Measurements from ENCODE around the gene LRWD1. TPM values are rescaled to one million over a fixed set of nuclear protein-coding genes. Genes with fewer than 3 reads are reported as not detected.
"Not testable (repeated sequence)": the region's sequence is repeated elsewhere in the genome, so short reads cannot be mapped to it uniquely, and the experiment has no call there.

LRWD1 gene
- total and polyA plus RNA-seq, 12 donors: 7.3 to 48.9 (median 24.4) TPM

DNA sequence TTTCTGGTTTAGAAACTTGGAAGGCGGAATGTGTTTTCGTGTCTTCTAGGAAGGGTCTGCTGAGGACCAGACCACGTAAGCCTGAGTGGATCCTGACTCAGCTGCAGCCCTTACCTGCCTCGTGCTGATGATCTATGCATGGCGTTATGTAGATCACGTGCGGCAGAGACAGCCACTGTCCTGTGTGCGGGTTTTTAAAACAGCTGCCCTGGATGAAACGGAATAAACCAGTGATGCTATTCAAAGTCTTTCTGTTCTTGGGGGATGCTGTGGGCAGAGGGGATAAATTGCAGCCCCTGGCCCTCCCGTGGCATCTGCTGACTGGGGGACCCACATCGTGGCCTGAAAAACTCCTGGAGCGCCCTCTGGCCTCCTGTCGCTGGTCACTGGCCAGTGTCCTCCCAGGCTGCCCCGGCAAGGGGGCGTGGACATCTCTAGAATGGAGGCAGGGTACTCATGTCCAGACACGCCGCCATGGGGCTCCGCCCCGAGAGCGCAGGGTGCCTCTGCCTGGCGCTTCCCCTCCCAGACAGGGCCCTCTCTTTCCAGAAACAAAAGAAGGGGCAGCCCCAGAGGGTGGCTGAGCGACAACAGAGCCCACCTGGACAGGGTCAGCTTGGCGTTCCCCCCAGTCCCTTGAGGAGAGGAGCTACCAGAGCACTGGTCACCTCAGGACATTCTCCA, 13.3 kb upstream of the LRWD1 start:
- H3K4me3 ChIP-seq: no peak overlapping the region
- no peaks in the 10 kb centered on the region for H3K27me3 ChIP-seq
- peaks cover 0 to 3% of the 10 kb centered on the region in 2 donors for H3K4me1 ChIP-seq (replicated peaks in 1 of 2)
- no peak for DNase-seq
- no peak overlapping the region for H3K27ac ChIP-seq
- H3K36me3 ChIP-seq (replicated peaks in 1 of 2): peaks cover 0 to 21% of the 10 kb centered on the region in 2 donors
- H3K9me3 ChIP-seq (replicated peaks in 1 of 3): no peaks in the 10 kb centered on the region
- WGBS, 4 donors: 43 to 77% (median 51%) methylated on average over 15 to 23 of the region's 23 CpGs
- no peak for TF ChIP-seq POLR2A (IDR thresholded peaks at IDR 0.05)
- TF ChIP-seq, protein P1, sequence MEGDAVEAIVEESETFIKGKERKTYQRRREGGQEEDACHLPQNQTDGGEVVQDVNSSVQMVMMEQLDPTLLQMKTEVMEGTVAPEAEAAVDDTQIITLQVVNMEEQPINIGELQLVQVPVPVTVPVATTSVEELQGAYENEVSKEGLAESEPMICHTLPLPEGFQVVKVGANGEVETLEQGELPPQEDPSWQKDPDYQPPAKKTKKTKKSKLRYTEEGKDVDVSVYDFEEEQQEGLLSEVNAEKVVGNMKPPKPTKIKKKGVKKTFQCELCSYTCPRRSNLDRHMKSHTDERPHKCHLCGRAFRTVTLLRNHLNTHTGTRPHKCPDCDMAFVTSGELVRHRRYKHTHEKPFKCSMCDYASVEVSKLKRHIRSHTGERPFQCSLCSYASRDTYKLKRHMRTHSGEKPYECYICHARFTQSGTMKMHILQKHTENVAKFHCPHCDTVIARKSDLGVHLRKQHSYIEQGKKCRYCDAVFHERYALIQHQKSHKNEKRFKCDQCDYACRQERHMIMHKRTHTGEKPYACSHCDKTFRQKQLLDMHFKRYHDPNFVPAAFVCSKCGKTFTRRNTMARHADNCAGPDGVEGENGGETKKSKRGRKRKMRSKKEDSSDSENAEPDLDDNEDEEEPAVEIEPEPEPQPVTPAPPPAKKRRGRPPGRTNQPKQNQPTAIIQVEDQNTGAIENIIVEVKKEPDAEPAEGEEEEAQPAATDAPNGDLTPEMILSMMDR (IDR thresholded peaks at IDR 0.05): no peak
- intact Hi-C loops (cut with DNase I): loop anchor here (10.0 kb wide), 2 partner anchors 157 to 167 kb away; partner anchors contain the start of gene SH2B2 (in 1 of the 2)

DNA sequence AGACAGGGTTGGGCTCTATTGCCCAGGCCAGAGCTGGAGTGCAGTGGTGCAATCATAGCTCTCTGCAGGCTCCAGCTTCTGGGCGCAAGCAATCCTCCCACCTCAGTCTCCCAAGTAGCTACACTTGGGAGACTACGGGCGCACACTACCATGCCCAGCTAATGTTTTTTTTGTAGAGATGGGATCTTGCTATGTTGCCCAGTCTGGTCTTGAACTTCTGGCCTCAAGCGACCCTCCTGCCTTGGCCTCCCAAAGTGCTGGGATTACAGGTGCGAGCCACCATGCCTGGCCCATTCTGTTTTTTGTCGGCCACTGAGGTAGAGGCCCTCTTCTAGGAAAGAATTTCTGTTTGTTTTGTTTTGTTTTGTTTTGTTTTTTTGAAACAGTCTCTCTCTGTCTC, 12.3 kb upstream of the LRWD1 start:
- TF ChIP-seq POLR2A (IDR thresholded peaks at IDR 0.05): no peak
- TF ChIP-seq, protein P1 (IDR thresholded peaks at IDR 0.05): no peak
- no peak for DNase-seq
- 78 to 94% (median 90%) methylated on average over 4 to 6 of the region's 6 CpGs for WGBS, 4 donors
- H3K9me3 ChIP-seq (replicated peaks in 1 of 3): no peaks in the 10 kb centered on the region
- H3K4me1 ChIP-seq (replicated peaks in 1 of 2): peaks cover 0 to 3% of the 10 kb centered on the region in 2 donors
- intact Hi-C loops (cut with DNase I): loop anchor here (10.0 kb wide), 2 partner anchors 158 to 168 kb away; partner anchors contain the start of gene SH2B2 (in 1 of the 2)
- H3K27ac ChIP-seq: no peak overlapping the region
- H3K27me3 ChIP-seq: no peaks in the 10 kb centered on the region
- H3K36me3 ChIP-seq (replicated peaks in 1 of 2): peaks cover 0 to 21% of the 10 kb centered on the region in 2 donors
- no peak overlapping the region for H3K4me3 ChIP-seq

DNA sequence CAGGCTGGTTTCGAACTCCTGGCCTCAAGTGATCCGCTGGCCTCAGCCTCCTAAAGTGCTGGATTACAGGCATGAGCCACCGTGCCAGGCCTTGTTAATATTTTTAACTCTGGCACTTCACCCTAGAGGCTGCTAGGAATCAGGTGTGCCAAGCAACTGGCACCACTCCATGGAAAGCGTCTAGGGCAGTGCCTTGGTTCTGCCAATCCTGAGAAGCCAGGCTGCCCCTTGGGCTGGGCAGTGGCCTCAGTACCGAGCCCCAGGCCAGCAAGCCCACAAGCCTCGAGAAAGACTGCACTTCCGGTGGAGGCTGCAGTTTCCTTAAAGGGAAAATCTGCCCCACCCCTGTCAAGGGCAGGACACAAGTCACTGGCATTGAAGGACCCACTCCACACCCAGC, 11.5 kb upstream of the LRWD1 start:
- no peaks in the 10 kb centered on the region for H3K4me1 ChIP-seq (replicated peaks in 1 of 2)
- intact Hi-C loops (cut with DNase I): loop anchor here (10.0 kb wide), 2 partner anchors 159 to 169 kb away; partner anchors contain the start of gene SH2B2 (in 1 of the 2)
- no peak overlapping the region for H3K27ac ChIP-seq
- no peaks in the 10 kb centered on the region for H3K9me3 ChIP-seq (replicated peaks in 1 of 3)
- H3K4me3 ChIP-seq: no peak overlapping the region
- peak in 3 of 7 donors; percentile 38 to 66 (median 61) for DNase-seq
- H3K36me3 ChIP-seq (replicated peaks in 1 of 2): peaks cover 0 to 28% of the 10 kb centered on the region in 2 donors
- 47 to 67% (median 59%) methylated on average over 3 to 7 of the region's 7 CpGs for WGBS, 4 donors
- TF ChIP-seq, protein P1 (IDR thresholded peaks at IDR 0.05): no peak
- no peak for TF ChIP-seq POLR2A (IDR thresholded peaks at IDR 0.05)
- H3K27me3 ChIP-seq: no peaks in the 10 kb centered on the region

DNA sequence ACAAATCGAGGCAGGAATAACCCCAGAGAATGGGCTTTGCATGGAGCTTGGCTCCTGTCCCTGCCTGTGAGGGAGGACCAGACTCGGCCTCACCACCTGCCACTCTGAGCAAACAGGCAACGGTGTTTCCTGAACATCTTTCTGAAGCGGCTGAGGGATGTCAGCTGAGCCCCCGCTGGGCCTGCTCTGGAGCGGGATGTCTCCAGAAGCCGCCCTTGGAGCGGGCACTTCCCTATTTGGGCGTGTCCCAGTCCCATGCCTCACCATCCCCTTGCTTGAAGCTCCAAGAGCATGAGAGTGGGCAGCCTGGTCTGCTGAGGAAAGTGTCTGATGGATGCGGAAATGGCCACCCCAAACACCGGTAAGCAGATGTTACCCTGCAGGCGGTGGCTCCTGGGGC, 10.3 kb upstream of the LRWD1 start:
- 20 to 81% (median 76%) methylated on average over 1 to 12 of the region's 12 CpGs for WGBS, 4 donors
- Histone ChIP-seq H3K36me3 (replicated peaks in 1 of 2) (peaks cover 0 to 38% of the 10 kb centered on the region in 2 donors), H3K27ac (no peak overlapping the region), H3K4me3 (no peak overlapping the region), H3K4me1 (replicated peaks in 1 of 2) (no peaks in the 10 kb centered on the region), H3K27me3 (no peaks in the 10 kb centered on the region), H3K9me3 (replicated peaks in 1 of 3) (no peaks in the 10 kb centered on the region)
- intact Hi-C loops (cut with DNase I): loop anchor here (10.0 kb wide), 2 partner anchors 160 to 170 kb away; partner anchors contain the start of gene SH2B2 (in 1 of the 2)
- DNase-seq: no peak
- no peak for TF ChIP-seq POLR2A (IDR thresholded peaks at IDR 0.05)
- TF ChIP-seq, protein P1 (IDR thresholded peaks at IDR 0.05): no peak

DNA sequence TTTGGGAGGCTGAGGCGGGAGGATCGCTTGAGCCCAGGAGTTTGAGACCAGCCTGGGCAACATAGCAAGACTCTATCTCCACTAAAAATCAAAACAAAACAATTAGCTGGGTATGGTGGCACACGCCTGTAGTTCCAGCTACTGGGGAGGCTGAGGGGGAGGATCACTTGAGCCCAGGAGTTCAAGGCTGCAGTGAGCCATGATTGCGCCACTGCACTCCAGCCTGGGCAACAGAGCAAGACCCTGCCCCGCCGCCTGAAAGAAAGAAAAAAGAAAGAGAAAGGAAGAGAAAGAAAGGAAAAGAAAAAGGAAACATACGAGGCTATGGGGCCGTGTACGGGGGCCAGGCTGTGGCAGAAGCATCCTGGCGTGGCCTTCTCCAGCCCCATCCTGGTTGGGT, 9.9 kb upstream of the LRWD1 start:
- intact Hi-C loops (cut with DNase I): loop anchor here (10.0 kb wide), 2 partner anchors 160 to 170 kb away; partner anchors contain the start of gene SH2B2 (in 1 of the 2)
- H3K27ac ChIP-seq; DNase-seq; H3K4me3 ChIP-seq; H3K27me3 ChIP-seq; H3K4me1 ChIP-seq (replicated peaks in 1 of 2); H3K9me3 ChIP-seq (replicated peaks in 1 of 3): not testable (repeated sequence)
- H3K36me3 ChIP-seq (replicated peaks in 1 of 2): peaks cover 0 to 39% of the 10 kb centered on the region in 2 donors
- WGBS, 4 donors: 94 to 96% (median 95%) methylated on average over 9 to 10 of the region's 10 CpGs
